Uterus (tissue), 2 donors: ENCODE results near the gene CARS1.

Experiments used
- CTCF ChIP-seq, 4 experiments: fragments of 200-600 bp in 2 of 4; fragments of 450-650 bp in 2 of 4; sonication (generic) in 2 of 4; IDR thresholded peaks; one replicate each; pipeline ENCODE4 v1.5.1; 2016 to 2019; ENCODE audit warnings: antibody characterized with exemption in 4 of 4, mild to moderate bottlenecking in 2 of 4, moderate library complexity in 1 of 4
- POLR2A ChIP-seq, 2 donors: fragments of 450-650 bp; IDR thresholded peaks; one replicate each; pipeline ENCODE4 v1.6.1; 2016; ENCODE audit warnings: antibody characterized with exemption in 2 of 2, mild to moderate bottlenecking in 1 of 2, moderate library complexity in 1 of 2

GRCh38 chr11:3104051-3104714 lies 47.0 kb upstream of the CARS1 start:
- TF ChIP-seq CTCF (IDR thresholded peaks at IDR 0.05) (no peak), POLR2A (IDR thresholded peaks at IDR 0.05) (peak in 1 of 2 donors; percentile 10)
